LNCAP (cell line): ENCODE measurements around the gene CHRM2.

Experiments
- CTCF ChIP-seq: fragments of 450-650 bp; IDR thresholded peaks from 2 replicates; pipeline ENCODE4 v1.5.1; 2017; ENCODE audit warnings: mild to moderate bottlenecking

Gene CHRM2

DNA sequence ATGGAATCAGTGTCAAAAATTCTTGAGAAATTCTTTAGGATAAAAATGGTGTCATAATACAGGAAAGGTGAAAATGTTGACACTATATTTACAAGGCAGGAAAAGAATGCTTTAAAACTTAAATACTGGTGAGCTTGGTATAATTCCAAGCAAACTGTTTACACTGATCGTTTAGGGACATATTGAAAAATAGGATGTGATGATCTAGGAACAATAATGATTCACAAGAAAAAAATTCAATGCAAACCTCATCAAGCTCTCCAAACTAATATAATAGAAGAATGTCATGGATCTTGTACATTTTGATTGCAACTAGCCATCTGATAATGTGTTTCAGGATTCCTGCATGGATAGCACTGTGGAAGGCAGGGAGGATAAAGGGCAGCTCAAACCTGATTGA, 98.4 kb downstream of the CHRM2 start:
- no peak for TF ChIP-seq CTCF

GRCh38 chr7:136969761-136970160, 101.3 kb downstream of the CHRM2 start:
- no peak for TF ChIP-seq CTCF

- no peak for TF ChIP-seq CTCF
These were observed 103.3 kb downstream of the CHRM2 start for GRCh38 chr7:136971776-136972175.

DNA sequence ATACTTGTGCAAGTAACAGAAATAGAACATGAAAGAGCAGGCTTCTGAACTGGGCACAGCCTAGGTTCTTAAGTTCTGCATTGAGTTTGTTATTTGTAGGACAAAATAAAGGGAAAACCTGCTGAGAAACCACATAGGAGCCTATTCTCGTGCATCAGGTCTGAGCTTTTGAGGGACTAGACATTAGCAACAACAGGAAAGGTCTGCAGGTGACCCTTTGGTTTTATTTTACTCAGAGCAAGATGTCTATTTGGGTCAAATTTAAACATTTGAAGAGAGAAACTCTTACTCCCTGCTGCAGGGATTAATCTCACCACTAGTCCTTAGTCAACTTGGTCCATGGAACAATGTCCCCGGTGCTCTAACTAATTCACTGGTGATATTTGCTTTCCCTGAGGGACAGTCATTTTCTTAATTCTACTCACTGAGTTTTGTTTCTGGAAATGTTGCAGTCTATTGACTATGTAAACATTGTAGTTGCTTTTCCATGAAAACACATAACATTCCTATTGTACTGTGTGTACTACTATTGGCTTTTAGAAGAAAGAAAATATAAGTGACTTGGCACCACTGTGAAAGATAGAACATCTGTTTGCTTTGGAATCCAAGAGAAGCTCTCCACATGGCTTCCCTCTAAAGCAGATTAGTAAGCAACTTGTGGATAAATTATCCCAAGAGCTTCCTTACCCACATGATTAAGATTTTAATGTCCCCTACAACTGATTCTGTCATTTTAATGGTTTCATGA, 108.2 kb downstream of the CHRM2 start:
- no peak for TF ChIP-seq CTCF

DNA sequence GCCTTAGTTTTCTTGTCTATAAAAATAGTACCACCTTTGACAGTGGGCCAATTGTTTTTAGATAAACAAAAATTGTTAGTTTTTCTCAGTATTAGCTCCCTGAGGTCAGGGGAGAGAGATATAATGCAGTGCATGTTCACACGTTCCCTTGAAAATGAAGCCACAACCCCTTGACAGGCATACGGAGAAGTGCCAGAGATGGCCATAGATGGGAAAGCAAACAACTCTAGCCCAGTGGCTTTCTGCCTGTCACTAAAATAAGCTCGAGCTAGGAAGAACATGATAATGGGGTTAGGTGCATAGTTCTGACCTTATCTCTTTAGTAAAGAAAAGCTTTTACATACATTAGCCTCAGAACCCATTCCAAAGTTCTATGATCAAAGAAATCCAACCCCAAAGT, 124.9 kb downstream of the CHRM2 start:
- no peak for TF ChIP-seq CTCF

- TF ChIP-seq CTCF = no peak
These were observed 129.3 kb downstream of the CHRM2 start for GRCh38 chr7:136997735-136998134.

DNA sequence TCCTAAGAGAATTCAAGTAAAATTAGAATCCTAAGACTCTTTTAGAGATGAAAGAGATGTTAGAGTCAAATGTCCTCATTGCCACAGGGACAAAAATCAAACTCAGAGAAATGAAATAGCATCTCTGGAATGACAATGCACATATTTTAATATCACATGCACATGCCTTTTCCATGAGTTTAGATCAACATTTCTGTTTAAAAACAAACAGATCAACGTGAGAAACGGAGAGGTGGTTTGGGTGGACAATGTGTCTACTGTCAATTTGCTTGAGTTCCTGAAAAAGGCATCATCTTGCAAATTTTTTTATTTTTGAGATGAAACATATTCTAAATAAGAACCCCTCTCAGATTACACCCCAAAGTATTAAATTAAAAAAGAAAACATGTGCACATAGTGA, 130.0 kb downstream of the CHRM2 start:
- no peak for TF ChIP-seq CTCF

DNA sequence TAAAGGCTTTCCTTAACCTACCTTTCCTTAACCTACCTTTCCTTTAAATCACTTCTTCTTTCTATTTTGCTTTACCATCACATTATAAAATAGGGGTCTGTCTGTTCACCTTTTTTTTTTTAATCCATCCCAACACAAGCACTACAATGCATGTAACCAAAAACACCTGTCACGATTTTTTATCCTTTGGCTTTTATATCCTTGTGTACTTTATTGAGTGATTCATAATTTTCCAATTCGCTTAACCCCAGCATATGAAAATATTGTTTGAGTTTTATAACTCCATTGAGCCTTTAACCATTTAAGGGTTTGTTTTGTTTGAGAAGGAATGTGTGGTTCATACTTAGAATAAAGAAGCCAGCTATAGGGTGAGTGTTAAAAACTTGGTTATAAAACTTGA, 132.2 kb downstream of the CHRM2 start:
- no peak for TF ChIP-seq CTCF
